ENCODE measurements around the gene CUEDC1.

GRCh38 chr17:57856792-57857620 lies 98.2 kb downstream of the CUEDC1 start:
- TF ChIP-seq REST (IDR thresholded peaks at IDR 0.05): no peak
- no peak for TF ChIP-seq CTCF (IDR thresholded peaks at IDR 0.05)
- no peak for TF ChIP-seq ZSCAN20 (CRISPR knock-in tag; IDR thresholded peaks at IDR 0.05)
- TF ChIP-seq EP300 (IDR thresholded peaks at IDR 0.05): no peak
- TF ChIP-seq ELK1 (IDR thresholded peaks at IDR 0.05; ENCODE audit: low read depth, low read length): no peak
- no peak for TF ChIP-seq POLR2A (IDR thresholded peaks at IDR 0.05; ENCODE audit: low read length)
- TF ChIP-seq E2F6 (IDR thresholded peaks at IDR 0.05; ENCODE audit: borderline replicate concordance, low read depth): no peak
